Loucy (cell line): ENCODE results near the gene CFAP73.

Source experiments
- EZH2phosphoT487 ChIP-seq: fragments of 200-600 bp; IDR thresholded peaks from 2 replicates; pipeline ENCODE4 v1.6.1; 2018; ENCODE audit warnings: antibody characterized with exemption, mild to moderate bottlenecking, moderate library complexity, borderline replicate concordance
- TF ChIP-seq, protein P1 (sequence below): fragments of 200-600 bp; sonication (generic); conservative IDR thresholded peaks from 2 replicates; pipeline ENCODE4 v1.5.1; 2014; ENCODE audit warnings: mild to moderate bottlenecking, antibody characterized with exemption, low read length

DNA sequence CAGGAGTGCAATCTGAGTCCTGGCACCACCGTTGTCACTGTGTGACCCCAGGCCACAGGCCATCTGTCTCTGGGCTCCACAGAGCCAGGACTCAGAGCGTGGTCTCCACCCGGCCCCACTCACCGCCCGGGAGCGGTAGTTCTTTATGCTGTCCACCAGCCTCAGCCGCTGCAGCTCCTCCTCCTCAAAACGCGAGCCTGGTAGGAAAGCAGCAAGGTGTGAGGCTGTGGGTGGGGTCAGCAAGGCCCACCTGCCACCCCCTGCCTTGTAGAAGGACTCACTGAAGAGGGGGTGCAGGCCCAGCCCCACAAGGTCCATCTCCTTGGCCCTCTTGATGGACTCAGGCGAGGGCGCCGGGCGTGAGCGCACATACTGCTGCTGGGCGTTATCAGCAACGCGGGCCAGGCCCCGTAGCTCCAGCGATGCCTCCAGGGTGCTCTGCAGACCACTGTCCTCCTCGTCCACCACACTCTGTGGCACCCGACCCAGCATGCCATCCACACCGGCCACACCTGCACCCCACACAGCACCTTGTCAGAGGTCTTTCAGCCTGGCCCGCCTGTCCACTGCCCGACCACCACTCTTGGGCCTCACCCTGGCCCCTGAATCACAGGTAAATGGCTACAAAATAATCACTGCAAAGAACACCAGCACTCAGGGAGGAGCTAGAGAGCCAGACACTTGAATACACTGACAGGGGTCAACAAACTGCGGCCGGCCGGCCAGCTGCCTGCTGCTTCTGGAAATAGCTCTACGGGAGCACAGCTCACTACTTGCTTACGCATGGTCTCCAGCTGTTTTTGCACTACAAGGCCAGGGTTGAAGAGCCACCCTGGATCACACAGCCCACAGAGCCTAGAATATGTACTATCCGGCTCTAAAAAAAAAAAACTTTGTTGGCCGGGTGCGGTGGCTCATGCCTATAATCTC, 16.3 kb downstream of the CFAP73 start:
- TF ChIP-seq, protein P1, sequence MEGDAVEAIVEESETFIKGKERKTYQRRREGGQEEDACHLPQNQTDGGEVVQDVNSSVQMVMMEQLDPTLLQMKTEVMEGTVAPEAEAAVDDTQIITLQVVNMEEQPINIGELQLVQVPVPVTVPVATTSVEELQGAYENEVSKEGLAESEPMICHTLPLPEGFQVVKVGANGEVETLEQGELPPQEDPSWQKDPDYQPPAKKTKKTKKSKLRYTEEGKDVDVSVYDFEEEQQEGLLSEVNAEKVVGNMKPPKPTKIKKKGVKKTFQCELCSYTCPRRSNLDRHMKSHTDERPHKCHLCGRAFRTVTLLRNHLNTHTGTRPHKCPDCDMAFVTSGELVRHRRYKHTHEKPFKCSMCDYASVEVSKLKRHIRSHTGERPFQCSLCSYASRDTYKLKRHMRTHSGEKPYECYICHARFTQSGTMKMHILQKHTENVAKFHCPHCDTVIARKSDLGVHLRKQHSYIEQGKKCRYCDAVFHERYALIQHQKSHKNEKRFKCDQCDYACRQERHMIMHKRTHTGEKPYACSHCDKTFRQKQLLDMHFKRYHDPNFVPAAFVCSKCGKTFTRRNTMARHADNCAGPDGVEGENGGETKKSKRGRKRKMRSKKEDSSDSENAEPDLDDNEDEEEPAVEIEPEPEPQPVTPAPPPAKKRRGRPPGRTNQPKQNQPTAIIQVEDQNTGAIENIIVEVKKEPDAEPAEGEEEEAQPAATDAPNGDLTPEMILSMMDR: no peak
- no peak for TF ChIP-seq EZH2phosphoT487
